ENCODE measurements around the gene ZNF264. TPM values are rescaled to one million over a fixed set of nuclear protein-coding genes. Genes with fewer than 3 reads are reported as not detected.
A peak's percentile ranks its signal among the peaks of the same experiment; 100 is the strongest.
"Not testable (repeated sequence)": the region's sequence is repeated elsewhere in the genome, so short reads cannot be mapped to it uniquely, and the experiment has no call there.

The ZNF264 gene
- total RNA-seq, 1 experiment from 2014 or later, result 44.1 TPM

DNA sequence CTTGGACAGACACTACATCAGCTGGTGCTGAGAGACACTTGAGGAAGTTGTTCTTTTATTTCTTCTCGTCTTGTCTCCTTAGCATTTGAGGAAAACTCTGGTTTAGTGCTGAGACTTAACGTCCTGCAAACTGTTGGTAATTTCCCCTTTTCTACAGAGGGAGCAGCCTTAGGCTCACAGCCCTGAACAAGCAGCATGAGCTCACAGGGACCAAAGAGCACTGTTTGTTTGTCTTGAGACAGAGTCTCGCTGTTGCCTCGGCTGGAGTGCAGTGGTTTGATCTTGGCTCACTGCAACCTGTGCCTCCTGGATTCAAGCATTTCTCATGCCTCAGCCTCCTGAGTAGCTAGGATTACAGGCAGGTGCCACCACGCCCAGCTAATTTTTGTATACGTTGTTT, 54.7 kb downstream of the ZNF264 start:
- H3K27ac ChIP-seq (ENCODE audit: low read length), result no peak overlapping the region
- H2AFZ ChIP-seq (ENCODE audit: low read length), result no peak overlapping the region
- POLR2A ChIA-PET (ENCODE audit: unreplicated experiment), result no interaction called here
- H3K9me2 ChIP-seq (replicated peaks; ENCODE audit: low read length), result no peaks in the 10 kb centered on the region
- no peak overlapping the region for H3K9ac ChIP-seq (ENCODE audit: low read length)
- no TSS peak for BruUV-seq (replicated peaks)
- CTCF ChIA-PET, result interaction anchor here (0.6 kb wide), 1 partner anchor 1080 kb away, joined by 4 read pairs; no protein-coding TSS in a partner anchor
- H4K20me1 ChIP-seq (ENCODE audit: low read length), result no peaks in the 10 kb centered on the region
- H3K36me3 ChIP-seq (ENCODE audit: low read depth, low read length), result peaks cover 42% of the 10 kb centered on the region
- H3K4me3 ChIP-seq (ENCODE audit: low read length), result no peak overlapping the region
- H3K4me2 ChIP-seq (ENCODE audit: low read length), result no peak overlapping the region
- no peaks in the 10 kb centered on the region for H3K9me3 ChIP-seq (ENCODE audit: low read length)
- ATAC-seq, result no peak
- intact Hi-C loops (cut with micrococcal nuclease), result no loop called here
- H3K4me1 ChIP-seq (ENCODE audit: insufficient read depth, low read length), result peaks cover 13% of the 10 kb centered on the region
- H3K79me2 ChIP-seq (ENCODE audit: low read length), result peaks cover 46% of the 10 kb centered on the region
- H3K27me3 ChIP-seq (ENCODE audit: low read length), result no peaks in the 10 kb centered on the region
- no peak for TF ChIP-seq EZH2phosphoT487 (IDR thresholded peaks at IDR 0.05; ENCODE audit: borderline replicate concordance, low read length)
- no peaks in the 10 kb centered on the region for H3F3A ChIP-seq (ENCODE audit: low read length, unreplicated experiment)
- DNase-seq, result no peak

DNA sequence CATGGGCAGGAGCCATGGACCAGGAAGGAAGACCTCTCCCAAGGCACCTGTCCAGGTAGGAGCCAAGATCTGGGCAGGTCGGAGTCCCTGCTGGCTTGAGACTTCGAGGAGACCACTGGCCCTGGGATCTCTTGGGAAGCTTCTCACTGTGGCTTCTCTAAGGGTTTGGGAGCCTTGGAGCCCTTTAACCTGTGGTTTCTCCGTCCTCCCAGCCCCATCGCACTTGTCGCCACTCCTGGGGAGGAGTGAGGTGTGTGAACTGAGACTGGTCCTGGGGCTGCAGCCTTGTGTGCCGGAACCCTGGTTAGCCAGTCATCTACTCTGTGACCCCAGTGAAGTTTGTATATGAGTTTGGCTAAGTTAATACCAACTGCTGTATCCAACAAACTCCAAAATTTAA, 57.3 kb downstream of the ZNF264 start:
- intact Hi-C loops (cut with micrococcal nuclease), result no loop called here
- H3K79me2 ChIP-seq (ENCODE audit: low read length), result peaks cover 19% of the 10 kb centered on the region
- H3K4me3 ChIP-seq (ENCODE audit: low read length), result no peak overlapping the region
- CTCF ChIA-PET, result no interaction called here
- no peak for DNase-seq
- no peaks in the 10 kb centered on the region for H3F3A ChIP-seq (ENCODE audit: low read length, unreplicated experiment)
- TF ChIP-seq EZH2 (IDR thresholded peaks at IDR 0.05; ENCODE audit: low read length, unreplicated experiment) (no peak), EZH2phosphoT487 (IDR thresholded peaks at IDR 0.05; ENCODE audit: borderline replicate concordance, low read length) (no peak)
- TF ChIP-seq, protein P1, sequence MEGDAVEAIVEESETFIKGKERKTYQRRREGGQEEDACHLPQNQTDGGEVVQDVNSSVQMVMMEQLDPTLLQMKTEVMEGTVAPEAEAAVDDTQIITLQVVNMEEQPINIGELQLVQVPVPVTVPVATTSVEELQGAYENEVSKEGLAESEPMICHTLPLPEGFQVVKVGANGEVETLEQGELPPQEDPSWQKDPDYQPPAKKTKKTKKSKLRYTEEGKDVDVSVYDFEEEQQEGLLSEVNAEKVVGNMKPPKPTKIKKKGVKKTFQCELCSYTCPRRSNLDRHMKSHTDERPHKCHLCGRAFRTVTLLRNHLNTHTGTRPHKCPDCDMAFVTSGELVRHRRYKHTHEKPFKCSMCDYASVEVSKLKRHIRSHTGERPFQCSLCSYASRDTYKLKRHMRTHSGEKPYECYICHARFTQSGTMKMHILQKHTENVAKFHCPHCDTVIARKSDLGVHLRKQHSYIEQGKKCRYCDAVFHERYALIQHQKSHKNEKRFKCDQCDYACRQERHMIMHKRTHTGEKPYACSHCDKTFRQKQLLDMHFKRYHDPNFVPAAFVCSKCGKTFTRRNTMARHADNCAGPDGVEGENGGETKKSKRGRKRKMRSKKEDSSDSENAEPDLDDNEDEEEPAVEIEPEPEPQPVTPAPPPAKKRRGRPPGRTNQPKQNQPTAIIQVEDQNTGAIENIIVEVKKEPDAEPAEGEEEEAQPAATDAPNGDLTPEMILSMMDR (conservative IDR thresholded peaks at IDR 0.05; ENCODE audit: low read depth, low read length), result no peak
- ATAC-seq, result no peak
- POLR2A ChIA-PET (ENCODE audit: unreplicated experiment), result no interaction called here
- H3K4me1 ChIP-seq (ENCODE audit: insufficient read depth, low read length), result no peaks in the 10 kb centered on the region
- H2AFZ ChIP-seq (ENCODE audit: low read length), result no peak overlapping the region
- peaks cover 53% of the 10 kb centered on the region for H3K36me3 ChIP-seq (ENCODE audit: low read depth, low read length)
- H3K9ac ChIP-seq (ENCODE audit: low read length), result no peak overlapping the region
- no peaks in the 10 kb centered on the region for H4K20me1 ChIP-seq (ENCODE audit: low read length)
- H3K4me2 ChIP-seq (ENCODE audit: low read length), result no peak overlapping the region
- H3K27me3 ChIP-seq (ENCODE audit: low read length), result no peaks in the 10 kb centered on the region
- no peaks in the 10 kb centered on the region for H3K9me2 ChIP-seq (replicated peaks; ENCODE audit: low read length)
- no TSS peak for BruUV-seq (replicated peaks)
- H3K9me3 ChIP-seq (ENCODE audit: low read length), result no peaks in the 10 kb centered on the region
- no peak overlapping the region for H3K27ac ChIP-seq (ENCODE audit: low read length)

DNA sequence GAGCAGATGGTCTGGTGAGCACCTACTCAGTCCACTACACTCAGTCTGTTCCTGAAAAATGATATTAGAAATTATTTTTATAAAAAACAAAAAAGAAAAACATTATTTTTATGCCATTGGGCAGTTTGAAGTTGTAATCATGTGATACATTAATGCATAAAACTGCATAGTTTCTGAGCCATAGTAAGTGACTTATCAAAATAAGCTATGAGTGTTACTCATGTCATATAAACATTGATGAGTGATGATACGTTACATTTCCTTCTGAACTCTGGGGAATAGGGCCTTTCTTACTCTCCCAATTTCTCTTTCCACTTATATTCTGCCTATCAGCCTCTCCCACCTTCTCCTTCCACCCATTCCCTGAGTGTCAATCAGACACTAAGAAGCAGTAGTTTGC, 58.0 kb downstream of the ZNF264 start:
- TF ChIP-seq EZH2 (IDR thresholded peaks at IDR 0.05; ENCODE audit: low read length, unreplicated experiment) (no peak), EZH2phosphoT487 (IDR thresholded peaks at IDR 0.05; ENCODE audit: borderline replicate concordance, low read length) (no peak)
- TF ChIP-seq, protein P1 (conservative IDR thresholded peaks at IDR 0.05; ENCODE audit: low read depth, low read length), result no peak
- peaks cover 54% of the 10 kb centered on the region for H3K36me3 ChIP-seq (ENCODE audit: low read depth, low read length)
- H4K20me1 ChIP-seq (ENCODE audit: low read length), result no peaks in the 10 kb centered on the region
- H2AFZ ChIP-seq (ENCODE audit: low read length), result no peak overlapping the region
- no peaks in the 10 kb centered on the region for H3K27me3 ChIP-seq (ENCODE audit: low read length)
- intact Hi-C loops (cut with micrococcal nuclease), result no loop called here
- no peak overlapping the region for H3K4me3 ChIP-seq (ENCODE audit: low read length)
- peaks cover 15% of the 10 kb centered on the region; the same call in 1 of the 2 replicates for H3K79me2 ChIP-seq (ENCODE audit: low read length)
- ChIA-PET POLR2A (ENCODE audit: unreplicated experiment) (no interaction called here), CTCF (no interaction called here)
- no peaks in the 10 kb centered on the region for H3K9me2 ChIP-seq (replicated peaks; ENCODE audit: low read length)
- no peak overlapping the region for H3K9ac ChIP-seq (ENCODE audit: low read length)
- DNase-seq (no peak), ATAC-seq (peak; percentile 49; the same call in 1 of the 2 replicates)
- H3K9me3 ChIP-seq (ENCODE audit: low read length), result no peaks in the 10 kb centered on the region
- BruUV-seq (replicated peaks), result no TSS peak
- H3K27ac ChIP-seq (ENCODE audit: low read length), result peak overlapping the region; percentile 17; the same call in 1 of the 2 replicates
- H3K4me2 ChIP-seq (ENCODE audit: low read length), result no peak overlapping the region
- H3K4me1 ChIP-seq (ENCODE audit: insufficient read depth, low read length), result no peaks in the 10 kb centered on the region
- H3F3A ChIP-seq (ENCODE audit: low read length, unreplicated experiment), result no peaks in the 10 kb centered on the region

DNA sequence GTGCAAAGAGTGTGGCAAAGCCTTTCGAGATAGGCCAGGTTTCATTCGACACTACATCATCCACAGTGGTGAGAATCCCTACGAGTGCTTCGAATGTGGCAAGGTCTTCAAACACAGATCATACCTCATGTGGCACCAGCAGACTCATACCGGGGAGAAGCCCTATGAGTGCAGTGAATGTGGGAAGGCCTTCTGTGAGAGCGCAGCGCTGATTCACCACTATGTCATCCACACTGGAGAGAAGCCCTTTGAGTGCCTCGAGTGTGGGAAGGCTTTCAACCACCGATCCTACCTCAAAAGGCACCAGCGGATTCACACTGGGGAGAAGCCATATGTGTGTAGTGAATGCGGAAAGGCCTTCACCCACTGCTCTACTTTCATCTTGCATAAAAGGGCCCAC, 62.5 kb downstream of the ZNF264 start:
- H4K20me1 ChIP-seq (ENCODE audit: low read length); H3K4me2 ChIP-seq (ENCODE audit: low read length); H3K9ac ChIP-seq (ENCODE audit: low read length); H3K4me3 ChIP-seq (ENCODE audit: low read length); H2AFZ ChIP-seq (ENCODE audit: low read length); CTCF ChIA-PET; intact Hi-C loops (cut with micrococcal nuclease); POLR2A ChIA-PET (ENCODE audit: unreplicated experiment); H3K9me2 ChIP-seq (replicated peaks; ENCODE audit: low read length); H3K4me1 ChIP-seq (ENCODE audit: insufficient read depth, low read length); H3K27ac ChIP-seq (ENCODE audit: low read length); H3F3A ChIP-seq (ENCODE audit: low read length, unreplicated experiment); H3K27me3 ChIP-seq (ENCODE audit: low read length); ATAC-seq; H3K9me3 ChIP-seq (ENCODE audit: low read length); BruUV-seq (replicated peaks): not testable (repeated sequence)
- peaks cover 22% of the 10 kb centered on the region for H3K79me2 ChIP-seq (ENCODE audit: low read length)
- peaks cover 30% of the 10 kb centered on the region for H3K36me3 ChIP-seq (ENCODE audit: low read depth, low read length)
- peak; percentile 10 for DNase-seq

Data from PC-3 (cell line).